DND-41 (cell line): ENCODE data around the gene NKX2-3.

Source experiments
- CTCF ChIP-seq: IDR thresholded peaks from 2 replicates; pipeline ENCODE4 v1.5.1; 2012; ENCODE audit warnings: borderline replicate concordance, low read length, moderate library complexity, mild to moderate bottlenecking; ENCODE audit not compliant: poor library complexity, severe bottlenecking; ENCODE audit errors: extremely low read depth
- EZH2 ChIP-seq: IDR thresholded peaks from 3 replicates; pipeline ENCODE4 v1.6.1; 2012; ENCODE audit warnings: borderline replicate concordance, low read depth, mild to moderate bottlenecking, moderate library complexity, low read length, inconsistent platforms; ENCODE audit not compliant: severe bottlenecking

GRCh38 chr10:99527526-99528493, 4.9 kb upstream of the NKX2-3 start:
- TF ChIP-seq CTCF: no peak
- TF ChIP-seq EZH2: no peak
